NOMO-1 treated with DMSO at 0.1 percent for 48 hours (cell line): ENCODE results near the gene PIP5K1A.
"Not testable (repeated sequence)": the region's sequence is repeated elsewhere in the genome, so short reads cannot be mapped to it uniquely, and the experiment has no call there.

ENCODE experiments used
- DNase-seq: peaks from one replicate; lab custom pipeline; 2025; ENCODE audit not compliant: unreplicated experiment; lab: John Stamatoyannopoulos, UW

Gene PIP5K1A

GRCh38 chr1:151198254-151199127, at the start of gene PIP5K1A:
PIP5K1A (plus strand) TSS chr1:151198552; CDS start chr1:151198997, 445 bp downstream.
- DNase-seq: peak; percentile 99

- DNase-seq: peak; percentile 78
Measured at GRCh38 chr1:151156515-151156819, 41.9 kb upstream of the PIP5K1A start, which contains the start of gene TNFAIP8L2. TNFAIP8L2 (plus strand) TSS chr1:151156649; CDS start chr1:151158698, 2,049 bp downstream.

DNA sequence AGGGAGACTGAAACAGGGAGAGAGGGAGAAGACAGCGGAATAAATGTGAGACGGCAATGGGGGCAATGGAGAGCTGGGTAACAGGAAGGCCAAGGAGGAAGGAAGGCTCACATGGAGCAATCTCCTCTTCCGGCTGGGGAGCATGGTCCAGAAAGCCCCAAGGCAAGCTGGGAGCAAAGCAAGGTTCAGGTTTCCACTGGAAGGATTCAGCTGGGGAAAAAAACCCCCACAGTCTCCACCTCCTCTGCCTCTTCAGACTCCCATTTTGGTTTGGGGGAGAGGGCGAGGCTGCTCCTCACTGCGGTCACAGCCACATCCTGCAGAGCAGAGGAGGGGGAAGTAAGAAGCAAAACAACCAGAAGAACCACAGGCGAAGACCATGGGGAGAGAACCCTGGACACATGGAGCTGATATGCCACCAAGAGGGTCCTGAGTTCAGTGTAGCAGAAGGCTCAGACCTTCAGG, 41.3 kb upstream of the PIP5K1A start:
- DNase-seq: peak; percentile 78

GRCh38 chr1:151158326-151158725, 40.0 kb upstream of the PIP5K1A start:
- peak; percentile 12 for DNase-seq

DNA sequence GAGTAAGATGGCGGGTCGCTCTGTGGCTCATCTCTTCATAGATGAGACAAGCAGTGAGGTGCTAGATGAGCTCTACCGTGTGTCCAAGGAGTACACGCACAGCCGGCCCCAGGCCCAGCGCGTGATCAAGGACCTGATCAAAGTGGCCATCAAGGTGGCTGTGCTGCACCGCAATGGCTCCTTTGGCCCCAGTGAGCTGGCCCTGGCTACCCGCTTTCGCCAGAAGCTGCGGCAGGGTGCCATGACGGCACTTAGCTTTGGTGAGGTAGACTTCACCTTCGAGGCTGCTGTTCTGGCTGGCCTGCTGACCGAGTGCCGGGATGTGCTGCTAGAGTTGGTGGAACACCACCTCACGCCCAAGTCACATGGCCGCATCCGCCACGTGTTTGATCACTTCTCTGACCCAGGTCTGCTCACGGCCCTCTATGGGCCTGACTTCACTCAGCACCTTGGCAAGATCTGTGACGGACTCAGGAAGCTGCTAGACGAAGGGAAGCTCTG, 39.6 kb upstream of the PIP5K1A start:
- DNase-seq: peak; percentile 20

GRCh38 chr1:151159373-151159772, 39.0 kb upstream of the PIP5K1A start:
- no peak for DNase-seq

- no peak for DNase-seq
Measured at GRCh38 chr1:151164732-151165280, 33.5 kb upstream of the PIP5K1A start.

GRCh38 chr1:151165281-151165737, 33.0 kb upstream of the PIP5K1A start:
- no peak for DNase-seq

DNA sequence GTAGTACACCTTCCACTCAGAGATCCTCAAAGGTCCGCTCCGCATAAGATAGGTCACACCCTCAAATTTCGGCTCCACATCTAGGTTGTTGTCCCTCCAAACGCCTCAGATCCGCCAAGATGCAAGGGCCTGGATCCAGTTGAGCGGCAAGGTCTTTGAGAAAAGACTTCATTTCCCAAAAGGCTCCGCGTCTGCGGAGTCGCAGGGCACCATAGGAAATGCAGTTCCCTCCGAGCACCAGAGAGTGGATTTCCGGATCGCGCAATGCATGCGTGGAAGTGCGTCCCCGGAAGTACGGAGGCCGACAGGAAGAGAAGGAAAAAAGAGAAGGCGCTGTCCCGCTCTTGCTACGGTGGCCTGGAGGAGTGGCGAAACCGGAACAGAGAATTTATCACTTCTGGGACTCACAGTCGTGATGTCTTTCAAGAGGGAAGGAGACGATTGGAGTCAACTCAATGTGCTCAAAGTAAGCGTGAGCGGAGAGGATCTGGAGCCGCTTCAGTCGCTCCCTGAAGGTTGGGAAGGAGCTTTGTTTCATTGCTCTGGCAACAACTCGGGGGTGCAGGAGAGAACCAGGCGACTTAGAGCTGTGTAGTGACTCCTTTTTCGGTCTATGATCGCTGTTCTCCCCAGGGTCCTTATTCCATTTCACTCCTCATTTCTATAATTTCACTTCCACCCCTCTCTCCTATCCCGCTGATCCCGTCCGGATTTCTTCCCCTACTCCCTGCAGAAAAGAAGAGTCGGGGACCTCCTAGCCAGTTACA, 32.4 kb upstream of the PIP5K1A start, which contains the start of the genes LYSMD1 and SCNM1:
Gene LYSMD1, minus strand, starts transcription at position 165 of the 767 bp plus-strand sequence. CDS start 644 bp downstream, outside the sequence.
Gene SCNM1, plus strand, starts transcription at position 407 of the 767 bp plus-strand sequence. Its CDS starts 9 bp downstream, at position 416.
- DNase-seq: peak; percentile 99

DNA sequence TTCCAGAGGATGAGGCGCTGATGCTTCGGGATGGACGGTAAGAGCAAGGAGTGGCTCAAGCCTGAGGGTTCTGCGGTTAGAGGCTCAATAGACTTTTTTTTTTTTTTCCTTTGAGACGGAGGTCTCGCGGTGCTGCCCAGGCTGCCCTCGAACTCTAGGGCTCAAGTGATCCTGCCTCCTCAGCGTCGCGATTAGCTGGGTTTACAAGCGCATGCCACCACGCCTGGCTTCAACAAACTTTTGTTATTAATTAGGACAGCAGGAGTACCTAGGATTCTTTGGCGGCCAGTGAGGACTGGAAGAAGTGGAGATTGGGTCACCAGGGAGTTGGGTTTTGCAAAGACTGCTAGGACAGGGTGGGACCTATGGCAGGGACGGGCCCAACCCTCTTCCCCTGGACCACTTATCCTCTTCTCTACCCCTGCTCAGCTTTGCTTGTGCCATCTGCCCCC, 31.8 kb upstream of the PIP5K1A start:
- DNase-seq: peak; percentile 33

GRCh38 chr1:151167116-151167515, 31.2 kb upstream of the PIP5K1A start:
- no peak for DNase-seq

DNA sequence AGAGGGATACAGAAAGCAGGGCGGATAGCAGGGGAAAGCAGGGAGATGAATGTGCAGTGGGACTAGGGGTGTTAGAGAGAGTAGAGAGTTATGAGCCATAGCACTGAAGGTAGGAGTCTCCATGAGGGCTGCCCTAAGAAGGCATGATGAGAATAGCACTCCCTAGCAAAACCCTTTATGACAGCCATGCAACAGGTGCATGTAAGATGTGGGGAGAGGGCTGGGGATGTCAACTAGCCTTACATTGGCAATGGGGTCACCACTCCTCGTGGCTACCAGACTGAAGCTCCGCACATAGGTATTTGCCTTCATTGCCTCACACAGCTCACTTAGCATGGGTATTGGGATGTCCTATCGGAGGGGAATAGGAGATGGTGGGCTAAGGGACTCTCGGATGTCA, 27.2 kb upstream of the PIP5K1A start:
- no peak for DNase-seq

GRCh38 chr1:151175041-151175741, 23.2 kb upstream of the PIP5K1A start:
- DNase-seq: no peak

DNA sequence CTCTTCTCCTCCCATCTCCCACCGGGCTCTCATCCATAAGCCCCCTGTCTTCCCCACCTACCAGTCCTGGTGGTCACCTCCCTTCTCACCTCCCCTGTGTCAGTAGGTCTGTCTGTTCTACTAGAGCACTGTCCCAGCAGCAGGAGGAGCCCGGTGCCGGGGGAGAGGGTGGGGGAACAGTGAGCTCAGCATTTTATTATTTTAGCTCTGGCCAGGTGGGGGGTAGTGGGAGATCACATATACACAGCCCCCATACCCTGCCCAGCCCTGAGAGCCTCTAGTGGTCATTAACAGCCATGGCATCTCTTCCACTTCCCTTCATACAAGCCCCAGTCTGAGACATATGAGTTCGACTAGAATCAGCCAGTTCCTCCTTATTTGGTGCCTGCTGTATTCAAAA, 22.5 kb upstream of the PIP5K1A start, which contains the start of gene TMOD4:
Gene TMOD4, minus strand, starts transcription at position 119 of the 400 bp plus-strand sequence. CDS start 1,106 bp downstream, outside the sequence.
- DNase-seq: peak; percentile 21

GRCh38 chr1:151176514-151177045, 21.8 kb upstream of the PIP5K1A start:
- no peak for DNase-seq

DNA sequence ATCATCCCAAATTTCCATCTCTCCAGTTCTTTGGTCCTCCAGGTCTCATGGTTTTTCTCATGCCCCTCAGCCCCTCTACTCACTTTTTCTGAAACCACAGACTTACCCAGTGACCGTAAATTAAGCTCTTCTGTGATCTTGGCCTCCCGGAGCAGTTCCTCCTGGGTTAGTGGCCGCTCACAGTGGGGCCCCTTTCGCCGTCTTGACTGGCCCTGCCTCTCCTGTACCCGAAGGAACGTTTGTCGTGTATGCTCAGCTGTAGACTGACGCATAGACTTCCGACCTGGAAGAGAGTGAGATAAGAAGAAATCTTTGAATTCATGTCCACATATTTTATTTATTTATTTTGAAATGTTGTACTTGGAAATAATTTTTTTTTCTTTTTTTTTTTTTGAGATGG, 14.1 kb upstream of the PIP5K1A start:
- DNase-seq: no peak

GRCh38 chr1:151187205-151187604, 11.1 kb upstream of the PIP5K1A start:
- no peak for DNase-seq

GRCh38 chr1:151188667-151189066, 9.7 kb upstream of the PIP5K1A start:
- DNase-seq: not testable (repeated sequence)

- peak; percentile 93 for DNase-seq
Measured at GRCh38 chr1:151189637-151190445, 8.5 kb upstream of the PIP5K1A start, which contains the start of gene VPS72. VPS72 (minus strand) TSS chr1:151190197; CDS start chr1:151190121, 76 bp downstream.
